ENCODE data around the gene OR2A42.
"Not testable (repeated sequence)": the region's sequence is repeated elsewhere in the genome, so short reads cannot be mapped to it uniquely, and the experiment has no call there.

OR2A42 gene, protein sequence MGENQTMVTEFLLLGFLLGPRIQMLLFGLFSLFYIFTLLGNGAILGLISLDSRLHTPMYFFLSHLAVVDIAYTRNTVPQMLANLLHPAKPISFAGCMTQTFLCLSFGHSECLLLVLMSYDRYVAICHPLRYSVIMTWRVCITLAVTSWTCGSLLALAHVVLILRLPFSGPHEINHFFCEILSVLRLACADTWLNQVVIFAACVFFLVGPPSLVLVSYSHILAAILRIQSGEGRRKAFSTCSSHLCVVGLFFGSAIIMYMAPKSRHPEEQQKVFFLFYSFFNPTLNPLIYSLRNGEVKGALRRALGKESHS

DNA sequence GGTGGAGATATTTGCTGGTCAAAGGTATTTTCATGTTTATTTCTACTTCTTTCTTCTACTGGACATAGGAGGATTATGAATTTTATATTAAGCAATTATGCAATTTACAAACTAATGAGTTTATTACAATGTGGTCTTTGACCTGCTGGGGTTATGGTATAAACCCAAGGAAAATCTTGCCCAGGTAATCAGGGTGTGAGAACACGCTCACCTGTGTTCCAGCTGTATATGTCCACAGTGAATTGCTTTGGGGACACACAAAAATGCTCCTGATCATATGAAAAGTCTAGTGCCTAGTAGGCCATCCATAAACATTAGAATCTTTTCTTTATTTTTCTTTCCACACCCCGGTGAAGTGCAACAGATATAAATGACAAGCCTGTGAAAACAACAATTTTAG lies at the start of gene OR2A42:
TSS of gene OR2A42 (minus strand) at position 241 of the 400 bp plus-strand sequence. CDS start 6,762 bp downstream, outside the sequence.
- not testable (repeated sequence) for DNase-seq

DNA sequence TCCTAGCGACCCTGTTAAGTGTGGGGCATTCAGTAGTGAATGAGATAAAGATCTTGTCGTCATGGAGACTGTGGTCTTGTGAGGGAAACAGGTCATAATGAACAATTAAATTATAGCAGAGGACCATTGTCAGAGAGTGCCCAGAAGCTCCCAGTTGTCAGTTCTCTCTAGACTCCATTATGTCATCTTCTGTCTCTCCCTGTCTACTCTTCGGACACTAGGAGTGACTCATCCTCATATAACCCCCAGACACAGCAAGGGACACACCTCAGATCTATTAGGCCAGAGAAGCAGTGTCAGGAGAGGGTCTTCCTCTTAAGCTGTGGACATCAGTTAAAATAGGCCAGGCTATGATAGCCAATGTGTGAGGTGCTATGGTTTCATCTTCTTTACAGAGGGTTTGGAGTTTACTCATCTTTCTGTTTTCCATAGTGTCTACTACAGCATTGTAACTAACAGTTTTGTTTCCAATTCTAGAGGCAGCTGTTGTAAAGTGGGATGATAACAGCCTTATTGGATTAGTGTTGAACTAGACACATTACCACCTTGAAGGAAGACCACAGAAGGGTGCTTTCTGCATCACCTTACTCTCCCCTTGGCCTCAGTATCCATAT lies 47.9 kb upstream of the OR2A42 start:
- not testable (repeated sequence) for DNase-seq

DNA sequence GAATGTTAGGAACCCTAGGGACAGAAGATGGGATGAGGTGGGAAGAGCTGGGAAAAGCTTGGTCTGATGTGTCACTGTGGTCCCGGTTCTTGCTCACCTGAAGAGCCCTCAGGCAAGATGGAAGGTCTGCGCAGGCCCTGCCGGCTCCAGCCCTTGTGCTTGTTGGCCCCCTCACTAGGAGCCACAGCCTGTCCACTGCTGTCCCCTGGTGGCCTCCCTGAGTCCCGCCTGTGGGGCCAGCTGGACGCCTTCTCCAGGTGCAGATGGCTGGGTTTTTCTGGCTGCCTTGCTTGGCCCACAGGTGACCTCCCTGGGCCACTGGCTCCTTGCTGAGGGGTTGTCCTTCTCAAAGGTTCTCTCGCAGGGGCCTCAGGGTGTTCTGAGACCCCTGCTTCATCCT lies 44.3 kb upstream of the OR2A42 start:
- DNase-seq: not testable (repeated sequence)

DNA sequence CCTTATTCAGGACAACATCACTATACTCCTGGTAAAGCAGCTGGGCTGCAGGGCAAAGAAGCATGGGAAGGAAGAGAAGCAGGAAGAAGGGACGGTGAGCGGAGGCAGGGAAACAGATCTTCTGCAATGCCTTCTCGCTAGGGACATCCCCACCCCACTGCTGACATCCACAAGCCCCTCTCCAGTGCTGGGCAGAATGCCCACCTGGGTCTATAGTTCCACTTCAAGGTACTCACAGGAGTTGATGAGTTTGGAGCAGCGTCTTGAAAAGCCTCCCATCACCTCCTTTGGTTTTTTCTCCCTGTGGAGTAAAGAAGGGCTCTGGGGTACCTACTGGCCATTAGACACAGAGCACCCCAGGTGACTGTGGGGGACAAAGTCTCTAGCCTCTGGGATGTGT lies 43.1 kb upstream of the OR2A42 start:
- DNase-seq: not testable (repeated sequence)

DNA sequence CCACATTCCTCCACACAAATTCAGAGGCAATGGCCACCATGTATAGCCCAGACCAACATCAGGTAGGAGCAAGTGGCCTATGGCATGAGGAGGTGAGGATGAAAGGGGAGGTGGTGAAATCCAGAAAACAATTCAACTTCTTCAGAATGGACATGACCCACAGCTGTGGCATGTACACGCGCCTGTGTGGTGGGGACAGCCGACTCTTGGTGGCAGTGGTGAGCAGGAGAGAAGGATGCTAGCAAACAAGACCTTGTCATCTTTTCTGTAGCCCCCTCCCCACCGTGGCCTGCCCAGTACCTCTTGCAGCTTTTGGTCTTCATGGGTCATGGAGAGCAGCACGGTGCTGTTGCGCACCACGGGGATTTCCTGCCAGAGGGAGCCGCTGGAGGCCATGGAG lies 42.6 kb upstream of the OR2A42 start:
- DNase-seq: not testable (repeated sequence)

DNA sequence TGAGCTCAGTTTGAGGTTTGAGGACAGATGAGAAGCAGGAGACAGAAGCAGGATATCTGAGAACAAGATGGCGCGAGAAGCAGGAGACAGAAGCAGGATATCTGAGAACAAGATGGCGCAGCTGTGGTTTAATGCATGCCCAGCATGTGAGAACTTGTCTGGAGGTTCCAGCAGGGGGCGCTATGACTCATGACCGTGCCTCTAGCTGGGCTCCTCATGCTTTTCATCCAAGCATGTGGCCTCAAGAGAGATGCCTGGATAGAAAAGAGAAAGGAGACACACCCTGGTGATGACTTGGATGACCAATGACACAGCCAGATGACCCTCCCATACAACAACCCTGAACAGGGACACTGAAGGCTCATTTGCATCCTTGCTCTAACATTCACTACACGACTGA lies 40.6 kb upstream of the OR2A42 start:
- DNase-seq: not testable (repeated sequence)

DNA sequence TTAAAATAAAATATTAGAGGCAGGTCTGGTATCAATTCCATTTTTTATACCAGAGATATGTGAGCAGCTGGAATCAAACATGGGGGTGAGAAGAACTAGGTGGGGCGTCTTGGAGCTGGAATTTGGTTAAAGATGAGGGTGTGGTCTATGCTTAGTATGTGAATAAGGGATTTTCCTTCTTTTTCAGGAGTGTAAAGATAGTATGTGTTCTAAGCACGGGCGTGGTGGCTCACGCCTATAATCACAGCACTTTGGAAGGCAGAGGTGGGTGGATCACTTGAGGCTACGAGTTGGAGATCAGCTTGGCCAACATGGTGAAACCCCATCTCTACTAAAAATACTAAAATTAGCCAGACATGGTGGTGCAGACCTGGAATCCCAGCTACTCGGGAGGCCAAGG lies 35.9 kb upstream of the OR2A42 start:
- not testable (repeated sequence) for DNase-seq

DNA sequence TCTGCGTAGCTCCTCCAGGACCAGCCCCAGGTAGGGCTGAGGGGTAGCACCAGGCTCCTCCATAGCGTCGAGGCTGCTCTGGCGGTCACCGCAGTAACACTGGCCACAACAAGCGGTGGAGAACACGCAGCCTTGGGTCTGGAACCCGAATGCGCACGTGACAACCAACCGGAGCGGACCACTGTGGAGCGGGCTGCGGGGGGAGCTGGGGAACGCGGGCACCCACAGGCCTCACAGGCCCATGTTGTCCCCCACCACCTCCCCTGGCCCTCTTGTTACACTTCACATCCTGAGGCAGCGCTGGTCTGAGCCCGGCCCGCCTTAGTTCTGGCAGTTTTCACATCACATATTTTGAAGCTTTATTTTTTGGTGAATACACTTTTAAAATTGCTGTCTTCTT lies 29.8 kb upstream of the OR2A42 start, which contains the start of gene CTAGE8:
TSS of gene CTAGE8 (minus strand) at position 101 of the 400 bp plus-strand sequence. CDS start at position 63, 38 bp downstream.
- DNase-seq: not testable (repeated sequence)

DNA sequence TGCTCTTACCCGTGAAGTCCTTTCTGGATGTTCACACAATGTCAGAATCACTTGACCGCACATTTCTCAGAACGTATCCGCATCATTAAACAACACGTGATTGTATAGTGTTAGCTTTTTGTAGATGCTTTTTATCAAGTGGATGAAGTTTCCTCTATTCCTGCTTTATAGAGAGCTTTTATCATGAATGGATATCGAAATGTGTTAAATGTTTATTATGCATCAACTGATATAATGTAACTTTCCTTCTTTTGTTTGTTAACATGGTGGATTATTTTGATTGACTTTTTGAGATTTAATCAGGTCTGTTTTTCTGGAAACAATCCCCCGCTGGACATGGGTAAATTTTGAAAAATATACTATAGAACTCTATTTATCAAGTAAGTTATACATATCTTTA lies 25.3 kb upstream of the OR2A42 start, which contains the start of gene OR2A7:
TSS of gene OR2A7 (minus strand) at position 101 of the 400 bp plus-strand sequence. CDS start 5,164 bp downstream, outside the sequence.
- not testable (repeated sequence) for DNase-seq

DNA sequence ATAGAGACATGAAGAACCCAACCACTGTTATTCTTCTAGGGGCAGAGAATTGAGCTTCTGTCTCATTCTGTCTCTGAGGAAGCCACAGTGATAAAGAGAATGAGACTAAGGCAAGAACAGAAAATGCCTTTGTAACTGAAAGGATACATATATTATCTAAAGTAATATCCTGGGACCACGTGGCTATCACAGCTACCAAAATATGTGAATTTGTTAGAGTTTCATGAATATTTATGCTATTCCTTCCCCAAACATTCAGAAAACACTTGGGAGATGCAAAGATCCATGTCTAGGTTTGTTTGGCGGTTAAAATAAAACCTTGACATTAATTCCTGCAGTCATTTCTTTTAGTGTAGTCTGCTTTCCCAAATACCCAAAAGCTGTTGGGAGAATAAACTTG lies 22.7 kb upstream of the OR2A42 start:
- DNase-seq: not testable (repeated sequence)

DNA sequence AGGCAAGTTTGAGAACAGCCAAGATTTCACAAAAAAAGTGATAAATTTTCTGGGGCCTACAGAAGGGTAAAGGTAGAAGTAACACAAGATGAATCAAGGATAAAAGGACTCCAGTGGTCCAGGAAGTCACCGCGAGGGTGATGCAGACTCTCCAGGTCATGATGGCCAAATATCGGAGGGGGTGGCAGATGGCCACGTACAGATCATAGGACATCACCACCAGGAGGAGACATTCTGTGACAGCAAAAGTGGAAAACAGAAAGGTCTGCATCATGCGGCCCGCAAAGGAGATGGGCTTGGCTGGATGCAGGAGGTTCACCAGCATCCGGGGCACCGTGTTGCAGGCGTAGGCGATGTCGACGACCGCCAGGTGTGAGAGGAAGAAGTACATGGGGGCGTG lies 19.7 kb upstream of the OR2A42 start:
- not testable (repeated sequence) for DNase-seq

DNA sequence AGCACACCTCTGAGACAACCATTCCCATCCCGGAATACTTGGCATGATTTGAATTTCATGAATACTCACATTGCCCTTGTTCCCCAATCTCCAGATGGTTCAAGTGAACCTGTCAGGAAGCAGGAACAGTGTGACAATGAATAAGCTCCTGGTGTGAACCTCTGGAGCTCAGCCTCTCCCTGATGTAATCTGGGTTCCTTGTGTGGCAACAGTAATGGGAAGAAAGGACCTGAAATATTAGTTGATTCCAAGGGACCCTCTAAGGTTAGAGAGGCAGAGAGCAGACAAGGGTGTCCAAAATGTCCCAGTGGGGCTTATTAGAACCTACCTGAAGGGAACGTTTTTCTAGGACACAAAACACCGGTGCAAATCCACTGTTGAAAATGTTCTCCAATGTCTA lies 16.7 kb upstream of the OR2A42 start:
- DNase-seq: no peak

DNA sequence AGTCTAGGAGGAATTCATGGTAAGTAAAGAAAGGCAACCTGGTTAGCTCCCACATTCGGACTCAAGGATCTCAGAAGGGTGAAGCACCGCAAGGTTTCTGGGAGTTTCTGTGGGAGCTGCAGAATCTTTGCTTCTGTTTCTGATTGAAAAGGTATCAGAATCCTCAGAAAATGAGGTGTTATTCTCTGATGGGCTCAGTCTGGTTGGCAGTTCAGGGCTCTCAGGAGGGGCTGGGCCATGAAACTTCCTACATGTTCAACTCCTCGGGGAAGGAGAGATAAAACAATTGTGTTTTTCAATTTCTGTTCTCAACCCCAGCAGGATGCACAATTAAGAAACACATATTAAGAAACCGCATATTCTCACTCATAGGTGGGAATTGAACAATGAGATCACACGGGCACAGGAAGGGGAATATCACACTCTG lies 16.1 kb upstream of the OR2A42 start:
- no peak for DNase-seq

DNA sequence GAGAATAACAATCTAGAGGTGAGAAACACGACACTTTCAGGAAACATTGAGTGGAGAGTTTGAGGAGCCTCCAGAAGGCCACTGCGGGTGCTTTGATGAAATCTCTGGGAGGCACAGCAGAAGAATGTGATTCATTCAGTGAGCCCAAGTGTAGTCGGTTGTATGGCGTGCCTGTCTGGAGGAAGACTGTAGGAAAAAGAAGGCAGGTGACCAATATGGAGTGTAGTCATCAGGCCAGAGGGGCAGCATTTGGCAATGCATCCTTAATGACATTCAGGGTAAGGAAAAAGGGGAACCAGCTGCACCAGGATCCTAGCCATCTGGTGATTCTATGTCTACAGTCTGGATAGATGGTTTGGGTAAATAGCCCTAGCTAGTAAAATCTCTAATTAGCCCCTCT lies 12.9 kb upstream of the OR2A42 start:
- DNase-seq: not testable (repeated sequence)

DNA sequence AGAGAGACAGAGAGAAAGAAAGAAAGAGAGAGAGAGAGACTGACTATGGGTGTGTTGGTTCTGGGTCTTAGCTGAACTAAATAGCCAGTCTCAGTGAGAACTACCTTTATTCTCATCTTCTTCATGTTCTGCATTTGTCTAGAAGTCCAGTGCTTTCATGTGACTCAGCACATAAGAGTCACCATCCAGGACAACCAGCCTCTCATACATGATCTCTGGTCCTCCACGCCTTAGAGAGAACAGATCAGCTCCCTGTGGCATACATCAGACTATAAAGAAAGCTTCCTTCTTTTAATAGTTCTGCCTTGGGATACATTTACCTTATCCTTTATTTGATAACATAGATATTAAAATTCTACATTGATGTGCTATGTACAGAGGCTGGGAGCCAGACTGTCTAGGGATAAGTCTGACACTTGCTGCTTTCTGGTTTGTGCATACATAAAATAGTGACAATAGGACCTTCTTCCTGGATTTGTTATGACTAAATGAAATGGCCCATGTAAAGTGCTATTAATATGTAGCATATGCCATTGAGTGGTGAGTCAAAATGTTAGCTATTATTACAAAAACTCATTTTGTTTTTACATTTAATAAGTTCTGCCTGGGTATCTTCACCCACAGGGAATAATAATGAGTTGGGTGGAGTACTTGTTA lies 8.4 kb upstream of the OR2A42 start:
- DNase-seq: not testable (repeated sequence)

DNA sequence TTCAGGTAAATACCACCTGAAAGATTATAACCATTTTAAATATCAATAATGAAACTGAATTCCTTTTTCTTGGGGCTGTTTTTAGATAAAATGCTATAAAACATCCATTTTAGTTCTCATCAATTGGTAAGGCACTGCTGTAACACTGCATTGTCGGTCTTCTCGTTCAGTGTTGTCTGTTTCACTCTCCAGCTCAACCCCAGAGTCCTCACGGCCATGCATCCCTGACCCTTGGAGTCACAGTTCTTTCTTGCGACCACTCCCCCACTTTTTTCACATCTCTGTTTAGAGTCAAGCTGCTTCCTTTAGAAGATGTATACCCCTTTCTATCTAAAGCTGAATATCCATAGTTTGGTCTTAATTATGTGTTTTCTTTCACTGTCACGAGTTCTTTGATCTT lies 7.6 kb upstream of the OR2A42 start:
- not testable (repeated sequence) for DNase-seq

DNA sequence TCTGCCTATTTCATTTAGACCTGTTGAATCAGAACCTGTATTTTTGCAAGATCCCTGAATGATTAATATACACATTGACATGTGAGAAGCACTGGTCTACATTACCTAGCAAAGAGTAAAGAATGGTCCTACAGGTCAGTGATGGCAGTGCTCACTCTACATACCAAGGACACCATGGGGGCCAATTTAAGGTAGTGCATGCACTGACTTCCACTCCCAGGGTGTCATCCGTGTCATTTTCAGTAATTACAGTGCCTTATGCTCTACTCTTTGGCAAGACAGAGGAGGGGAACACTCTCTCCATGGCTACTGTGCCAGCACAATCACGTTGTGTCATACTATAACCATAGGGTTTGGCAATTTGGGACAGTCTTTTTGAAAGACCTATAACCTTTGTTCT lies 6.0 kb upstream of the OR2A42 start:
- not testable (repeated sequence) for DNase-seq

DNA sequence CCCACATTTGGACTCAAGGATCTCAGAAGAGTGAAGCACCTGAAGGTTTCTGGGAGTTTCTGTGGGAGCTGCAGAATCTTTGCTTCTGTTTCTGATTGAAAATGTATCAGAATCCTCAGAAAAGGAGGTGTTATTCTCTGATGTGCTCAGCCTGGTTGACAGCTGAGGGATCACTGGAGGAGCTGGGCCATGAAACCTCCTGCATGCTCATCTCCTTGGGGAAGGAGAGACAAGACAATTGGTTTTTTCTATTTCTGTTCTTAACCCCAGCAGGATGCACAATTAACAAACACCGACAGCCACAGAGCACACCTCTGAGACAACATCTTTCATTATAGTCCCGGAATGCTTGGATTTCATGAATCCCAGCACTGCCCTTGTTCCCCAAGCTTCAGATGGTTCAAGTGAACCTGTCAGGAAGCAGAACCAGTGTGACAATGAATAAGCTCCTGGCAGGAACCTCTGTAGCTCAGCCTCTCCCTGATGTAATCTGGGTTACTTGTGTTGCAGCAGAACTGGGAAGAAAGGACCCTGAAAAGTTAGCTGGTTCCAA lies 799 bp downstream of the OR2A42 start:
- DNase-seq: not testable (repeated sequence)

DNA sequence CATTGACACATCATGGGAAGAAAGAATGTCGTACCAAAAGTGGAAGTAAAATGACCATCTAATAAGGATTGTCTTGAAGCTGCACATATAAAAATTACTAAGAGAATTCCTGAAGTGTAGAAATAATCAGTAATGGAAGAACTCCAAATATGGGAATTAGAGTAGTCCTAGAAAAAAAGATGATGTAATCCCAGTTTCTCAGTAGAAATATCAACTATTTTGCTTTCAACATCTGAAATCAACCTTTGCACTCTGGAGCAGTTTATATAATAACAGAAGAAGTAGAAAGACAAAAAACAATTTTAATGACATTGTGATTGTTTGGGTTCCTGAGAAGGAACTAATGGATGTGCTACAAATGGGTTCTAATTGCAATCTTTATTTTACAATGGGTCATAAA lies 6.4 kb downstream of the OR2A42 start:
- not testable (repeated sequence) for DNase-seq

DNA sequence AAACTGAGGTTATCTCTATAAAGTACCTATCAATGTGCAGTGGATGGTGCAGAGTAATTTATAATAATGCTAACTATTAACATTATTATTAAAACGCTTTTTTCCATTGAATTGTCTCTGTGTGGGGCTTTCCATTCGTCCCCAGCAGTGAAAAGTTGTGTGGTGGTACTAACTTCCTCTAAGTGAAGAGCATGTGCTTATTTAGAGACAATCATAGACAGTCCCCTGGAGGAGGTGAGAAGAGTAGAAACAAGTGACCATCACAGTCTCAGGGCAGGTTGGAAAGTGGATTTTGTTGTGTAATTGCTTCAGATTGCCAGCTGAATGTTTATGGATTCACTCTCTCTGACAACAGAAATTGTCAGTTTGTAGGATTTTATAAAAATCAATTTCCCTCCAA lies 8.4 kb downstream of the OR2A42 start:
- not testable (repeated sequence) for DNase-seq

DNA sequence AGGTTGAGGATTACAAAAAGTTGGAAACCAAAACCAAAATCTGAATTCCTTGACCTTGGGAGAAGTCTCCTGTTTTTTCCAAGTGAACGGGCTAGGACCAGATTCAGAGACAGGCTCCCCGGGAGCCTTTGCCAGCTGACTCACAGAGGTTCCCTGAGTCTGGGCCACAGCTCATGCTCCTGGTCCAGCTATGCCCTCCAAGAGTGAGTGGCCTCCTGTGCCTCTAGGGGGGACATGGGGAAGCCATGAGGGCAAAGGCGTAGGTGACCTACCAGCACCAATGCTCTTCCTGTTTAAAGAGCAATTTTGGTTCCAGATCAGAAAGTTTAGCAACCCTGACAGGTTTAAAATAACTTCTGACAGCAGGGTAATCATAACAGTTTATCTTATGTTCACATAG lies 10.6 kb downstream of the OR2A42 start:
- not testable (repeated sequence) for DNase-seq

DNA sequence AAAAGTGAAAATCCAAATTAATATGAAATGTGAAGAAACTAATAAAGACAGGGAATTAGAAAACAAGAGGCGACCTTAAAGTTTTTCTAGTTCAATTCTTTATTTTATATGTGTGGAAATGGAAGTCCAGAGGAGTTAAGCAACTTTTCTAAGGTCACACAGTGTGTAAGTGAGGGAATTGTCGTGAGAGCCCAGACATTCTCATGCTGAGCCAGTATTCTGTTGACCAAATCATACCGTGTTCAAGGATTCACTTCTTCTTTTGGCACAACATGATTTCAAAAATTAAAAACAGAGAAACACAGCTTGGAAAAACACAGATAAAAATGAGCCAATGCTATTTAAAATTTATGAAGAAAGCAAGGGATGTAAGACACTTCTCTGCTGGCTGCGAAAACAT lies 12.5 kb downstream of the OR2A42 start:
- not testable (repeated sequence) for DNase-seq

DNA sequence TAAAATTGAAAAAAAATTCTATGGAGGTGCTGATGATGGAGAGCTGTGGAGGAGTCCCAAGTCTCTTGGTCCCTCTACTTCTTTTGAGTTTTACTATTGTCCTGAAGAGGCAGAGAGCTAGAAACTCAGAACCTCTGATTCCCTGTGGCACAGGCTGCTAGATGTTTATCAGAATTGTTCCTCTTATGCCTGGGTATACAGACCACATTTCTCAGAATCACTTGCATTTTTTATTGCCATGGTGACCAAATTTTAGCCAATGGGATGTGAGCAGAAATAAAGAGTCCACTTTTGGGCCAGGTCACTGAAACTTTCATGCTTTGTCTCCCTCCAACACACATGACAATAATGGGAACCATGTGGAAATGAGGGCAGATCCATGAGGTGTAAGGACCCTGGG lies 15.7 kb downstream of the OR2A42 start:
- not testable (repeated sequence) for DNase-seq
